Mammary epithelial cell (primary cell): ENCODE results near the gene TMEM238L.

Experiments
- EZH2 ChIP-seq: IDR thresholded peaks from 2 replicates; pipeline ENCODE4 v1.6.1; 2012; ENCODE audit warnings: low read length, inconsistent platforms, borderline replicate concordance
- TF ChIP-seq, protein P1 (sequence below), 2 donors: IDR thresholded peaks in 1 of 2; conservative IDR thresholded peaks in 1 of 2; 2 replicates each; pipeline ENCODE4 v1.5.1; 2011 to 2012; ENCODE audit warnings: inconsistent platforms in 2 of 2, low read length in 2 of 2, mild to moderate bottlenecking in 2 of 2, control low read depth in 1 of 2, low read depth in 1 of 2; ENCODE audit not compliant: insufficient read depth in 1 of 2; ENCODE audit errors: extremely low read depth in 1 of 2

DNA sequence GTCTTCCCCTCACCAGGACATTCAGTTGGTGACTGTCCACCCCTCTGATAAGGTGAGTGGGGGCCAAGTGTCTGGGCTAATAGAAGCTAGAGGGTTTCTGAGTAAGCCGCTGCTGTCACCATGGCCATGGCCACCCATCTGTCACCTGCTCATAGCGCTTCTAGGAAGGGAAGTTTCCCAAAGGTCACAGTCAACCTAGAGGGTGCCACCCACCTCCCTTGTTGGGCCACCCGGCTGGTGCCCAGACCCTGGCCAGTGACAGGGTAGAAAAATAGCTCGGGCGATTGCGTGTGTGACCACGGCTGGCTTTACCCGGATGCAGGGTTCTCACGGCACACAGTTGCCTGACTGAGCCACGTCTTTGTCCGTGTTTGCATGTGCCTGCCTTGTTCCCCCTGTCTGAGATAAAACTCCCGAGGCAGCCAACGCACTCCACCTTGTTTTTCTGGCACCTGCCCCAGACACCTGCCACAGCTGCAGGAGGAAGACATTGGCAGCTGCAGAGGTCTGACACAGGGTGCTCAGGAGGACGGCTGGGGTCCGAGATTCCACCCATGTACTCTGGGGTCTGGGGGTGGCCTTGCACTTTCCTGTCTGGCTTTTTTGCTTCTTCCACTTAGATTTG is 33.2 kb upstream of the TMEM238L start:
- TF ChIP-seq, protein P1, sequence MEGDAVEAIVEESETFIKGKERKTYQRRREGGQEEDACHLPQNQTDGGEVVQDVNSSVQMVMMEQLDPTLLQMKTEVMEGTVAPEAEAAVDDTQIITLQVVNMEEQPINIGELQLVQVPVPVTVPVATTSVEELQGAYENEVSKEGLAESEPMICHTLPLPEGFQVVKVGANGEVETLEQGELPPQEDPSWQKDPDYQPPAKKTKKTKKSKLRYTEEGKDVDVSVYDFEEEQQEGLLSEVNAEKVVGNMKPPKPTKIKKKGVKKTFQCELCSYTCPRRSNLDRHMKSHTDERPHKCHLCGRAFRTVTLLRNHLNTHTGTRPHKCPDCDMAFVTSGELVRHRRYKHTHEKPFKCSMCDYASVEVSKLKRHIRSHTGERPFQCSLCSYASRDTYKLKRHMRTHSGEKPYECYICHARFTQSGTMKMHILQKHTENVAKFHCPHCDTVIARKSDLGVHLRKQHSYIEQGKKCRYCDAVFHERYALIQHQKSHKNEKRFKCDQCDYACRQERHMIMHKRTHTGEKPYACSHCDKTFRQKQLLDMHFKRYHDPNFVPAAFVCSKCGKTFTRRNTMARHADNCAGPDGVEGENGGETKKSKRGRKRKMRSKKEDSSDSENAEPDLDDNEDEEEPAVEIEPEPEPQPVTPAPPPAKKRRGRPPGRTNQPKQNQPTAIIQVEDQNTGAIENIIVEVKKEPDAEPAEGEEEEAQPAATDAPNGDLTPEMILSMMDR (conservative IDR thresholded peaks at IDR 0.05 in 1 of 2, IDR thresholded peaks at IDR 0.05 in 1 of 2; ENCODE audit: extremely low read depth in 1 of 2, insufficient read depth in 1 of 2, low read depth in 1 of 2, low read length in 2 of 2), result no peak
- no peak for TF ChIP-seq EZH2
